Brain pericyte (primary cell): ENCODE measurements around the gene PDE4D.
A peak's percentile ranks its signal among the peaks of the same experiment; 100 is the strongest.

Source experiments
- DNase-seq: peaks from one replicate; pipeline ENCODE4 v3.0.0-alpha.2; 2012; ENCODE audit warnings: low read depth, low spot score

PDE4D gene

DNA sequence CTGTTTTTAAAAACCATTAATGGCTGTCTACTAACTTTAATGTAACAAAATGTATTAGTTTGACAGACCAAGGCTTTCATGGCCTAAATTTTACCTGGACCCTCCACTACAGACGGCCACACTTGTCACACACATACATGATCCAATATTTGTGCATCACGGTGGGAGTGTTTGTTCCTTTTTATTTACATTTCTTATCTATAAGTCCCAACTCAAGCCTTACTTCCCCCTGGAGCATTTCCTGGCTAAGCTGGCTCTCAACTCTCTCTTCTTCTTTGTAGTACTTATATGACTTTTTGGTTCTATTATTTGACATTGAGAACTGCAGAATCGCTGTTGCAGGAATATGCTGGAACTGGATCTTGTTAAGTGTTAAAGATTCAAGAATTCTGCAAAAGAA lies 776.2 kb downstream of the PDE4D start:
- no peak for DNase-seq

DNA sequence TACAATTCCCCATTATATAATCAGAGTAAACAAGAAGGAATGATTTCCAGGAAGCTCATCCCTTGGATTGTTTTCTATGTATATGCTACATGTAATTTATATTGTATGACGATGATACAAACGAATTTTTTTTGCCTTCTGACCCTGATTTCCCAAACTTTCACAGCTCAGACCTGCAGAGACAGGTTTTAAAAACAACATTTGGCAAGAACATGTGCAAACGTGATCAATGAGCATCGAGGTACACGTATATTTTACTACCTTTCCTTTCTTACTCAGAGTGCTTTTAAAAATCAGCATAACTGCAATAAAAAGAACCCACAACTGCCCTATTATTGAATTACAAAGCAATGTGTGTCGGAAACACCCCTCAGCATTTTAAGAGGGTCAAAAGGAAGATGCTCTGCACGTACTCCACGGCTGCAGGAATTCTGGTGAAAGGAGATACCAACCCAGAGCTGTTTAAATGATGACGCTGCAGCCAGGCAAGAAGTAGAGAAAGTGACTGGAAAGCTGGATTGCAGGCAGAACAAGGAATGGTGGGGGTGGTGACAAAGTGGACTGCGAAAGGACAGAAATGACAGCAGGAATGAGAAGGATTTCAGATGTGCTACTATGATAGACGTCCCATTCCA lies 777.2 kb downstream of the PDE4D start:
- DNase-seq: no peak

DNA sequence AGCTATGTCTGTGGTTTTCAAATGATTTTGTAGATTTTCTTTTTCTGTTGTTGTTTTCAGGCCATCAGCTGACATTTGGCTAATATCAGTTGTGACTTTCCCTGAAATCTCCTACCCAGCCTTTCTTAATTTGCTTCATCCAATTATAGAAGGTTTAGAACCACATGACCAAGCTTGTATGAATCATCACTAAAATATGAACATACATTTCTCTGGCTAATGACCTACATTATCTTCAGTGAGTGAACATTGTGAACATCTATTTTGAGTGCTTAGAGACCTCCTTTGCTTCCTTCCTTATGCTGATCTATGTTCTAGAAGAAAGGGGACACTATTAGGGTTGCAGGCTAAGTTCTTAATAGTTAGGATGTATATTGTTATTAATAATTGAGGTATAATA lies 778.2 kb downstream of the PDE4D start:
- no peak for DNase-seq

DNA sequence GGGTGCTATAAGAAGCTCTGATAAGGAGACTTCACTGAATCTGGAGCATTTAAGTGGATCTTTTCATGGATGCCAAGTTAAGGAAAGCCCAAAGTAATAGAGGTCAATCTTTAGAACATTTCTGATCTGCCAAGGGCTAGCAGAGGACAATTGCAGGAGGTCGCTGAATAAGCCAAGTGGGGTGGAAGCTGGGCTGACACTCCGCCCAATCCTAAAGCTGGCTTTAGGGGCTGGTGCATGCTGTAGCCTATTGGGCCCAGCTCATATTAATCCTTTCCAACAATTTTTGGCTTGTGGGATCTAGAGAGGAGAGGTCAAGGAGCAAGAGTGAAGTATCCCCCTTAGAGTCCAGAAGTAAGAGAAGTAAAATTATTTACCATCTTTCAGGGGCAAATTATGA lies 784.1 kb downstream of the PDE4D start:
- DNase-seq: no peak

DNA sequence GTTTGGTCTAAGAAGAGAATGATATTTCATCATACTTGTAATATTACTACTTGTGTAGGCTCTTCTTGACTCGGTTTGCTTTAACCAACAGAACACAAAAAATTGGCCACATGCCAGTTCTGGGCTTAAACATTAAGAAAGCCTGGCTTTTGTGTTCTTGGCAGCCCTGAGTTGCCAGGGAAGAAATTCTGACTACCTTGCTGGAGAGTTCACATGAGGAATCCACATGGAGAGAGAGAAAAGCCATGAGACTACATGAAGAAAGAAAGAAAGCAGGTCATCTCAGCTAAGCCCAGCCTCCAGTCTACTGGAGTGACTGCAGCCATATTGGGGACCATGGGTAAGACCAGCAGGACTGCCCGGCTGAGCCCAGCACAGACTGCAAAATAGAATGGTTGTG lies 785.8 kb downstream of the PDE4D start:
- DNase-seq: no peak

DNA sequence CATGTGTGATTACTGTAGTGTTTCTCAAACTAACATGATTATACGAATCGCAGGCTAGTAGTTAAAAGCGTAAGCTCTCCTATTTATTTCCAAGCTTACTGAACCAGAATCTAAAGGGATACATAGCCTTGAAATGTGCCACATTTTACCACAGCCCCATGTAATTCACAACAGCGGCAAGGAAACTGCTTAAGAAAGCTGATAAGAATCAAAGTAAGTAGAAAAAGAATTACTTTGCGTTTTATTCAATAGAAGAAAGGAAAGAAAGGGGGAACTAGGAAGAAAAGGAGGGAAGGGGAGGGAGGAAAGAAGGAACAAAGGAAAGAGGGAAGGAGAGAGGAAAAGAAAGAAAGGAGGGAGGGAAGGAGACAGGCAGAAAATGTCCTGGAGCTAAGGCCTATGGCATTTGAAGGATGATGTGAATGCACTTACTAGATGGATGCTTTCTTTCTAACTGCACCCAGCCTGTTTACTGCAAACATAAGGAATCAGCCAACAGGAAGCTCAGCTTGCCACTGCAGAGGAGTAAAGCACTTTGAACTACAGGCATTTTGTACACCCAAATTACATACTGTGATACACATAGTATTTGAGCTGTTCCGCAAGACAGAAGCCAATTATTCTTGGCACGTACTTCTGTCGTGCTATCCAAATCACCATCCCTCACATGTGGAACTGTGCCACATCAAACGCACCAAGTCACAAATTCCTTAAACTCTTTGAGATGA lies 789.0 kb downstream of the PDE4D start:
- no peak for DNase-seq

DNA sequence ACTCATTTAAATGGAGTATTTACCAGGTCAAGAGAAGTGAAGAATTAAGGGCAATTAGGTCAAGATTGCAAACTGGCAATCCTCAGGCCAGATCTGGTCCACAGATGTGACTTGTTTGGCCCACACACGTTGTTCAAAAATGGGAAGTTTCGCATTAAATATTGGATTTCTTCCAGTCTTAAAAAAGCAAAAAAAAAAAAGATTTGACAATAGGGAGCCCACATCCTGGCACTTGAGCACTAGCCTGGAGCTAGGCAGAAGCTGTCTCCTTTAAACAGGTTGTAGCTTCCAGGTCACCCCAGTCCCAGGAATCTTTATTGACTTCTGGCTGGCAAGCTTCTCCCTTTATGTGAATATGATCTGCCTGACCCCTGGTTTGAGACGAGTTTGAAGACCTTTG lies 790.2 kb downstream of the PDE4D start:
- DNase-seq: no peak

DNA sequence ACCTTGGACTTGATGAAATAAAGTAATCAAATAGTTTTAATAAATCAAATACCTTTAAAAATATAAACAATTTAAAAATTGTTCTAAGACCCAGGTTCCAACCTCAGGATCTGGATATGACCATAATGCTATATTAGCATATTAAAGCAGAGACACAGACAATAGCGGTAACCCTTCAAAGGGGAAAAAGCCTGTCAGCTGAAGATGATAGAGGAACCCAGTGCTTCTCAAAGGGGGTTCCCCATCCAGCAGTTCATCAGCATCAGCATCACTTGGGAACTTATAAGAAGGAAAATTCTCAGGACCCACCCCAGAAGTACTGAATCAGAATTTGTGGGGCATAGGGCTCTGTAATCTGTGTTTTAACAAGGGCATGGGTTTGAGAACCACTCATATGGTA lies 791.1 kb downstream of the PDE4D start:
- DNase-seq: no peak

DNA sequence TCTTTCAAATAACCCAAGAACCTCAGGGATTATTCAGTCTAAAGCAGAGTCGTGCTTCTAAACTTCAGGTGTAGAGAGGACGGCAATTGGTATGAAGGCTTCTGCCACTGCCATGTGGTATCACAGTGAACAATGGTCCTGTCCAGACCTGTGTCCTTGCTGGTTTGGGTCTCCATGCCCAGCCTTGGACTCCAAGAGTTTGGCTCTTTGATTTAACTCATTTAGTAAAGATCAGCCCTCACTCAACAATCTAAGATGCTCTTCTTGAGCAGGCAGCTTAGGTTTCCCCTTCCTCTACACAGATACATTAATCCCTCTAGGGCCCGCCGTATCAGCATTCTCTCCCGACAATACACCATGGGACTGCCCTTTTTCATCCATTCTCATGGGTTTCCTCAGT lies 792.7 kb downstream of the PDE4D start:
- no peak for DNase-seq

DNA sequence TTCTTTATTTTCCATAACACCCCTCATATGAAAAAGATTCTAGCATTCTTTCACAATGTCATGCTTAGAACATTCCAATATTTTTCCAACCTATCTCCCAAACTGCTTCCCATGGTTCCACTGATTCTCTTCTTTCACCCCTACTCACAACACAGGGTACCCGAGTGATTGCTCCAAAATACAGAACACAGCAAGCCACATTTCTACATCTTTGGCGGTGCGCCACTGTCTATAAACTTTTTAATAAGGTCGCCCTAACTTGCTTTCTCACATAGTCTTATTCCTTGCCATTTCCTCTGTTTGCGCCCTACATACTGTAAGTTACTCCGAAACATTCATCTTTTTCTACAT lies 793.6 kb downstream of the PDE4D start:
- no peak for DNase-seq

DNA sequence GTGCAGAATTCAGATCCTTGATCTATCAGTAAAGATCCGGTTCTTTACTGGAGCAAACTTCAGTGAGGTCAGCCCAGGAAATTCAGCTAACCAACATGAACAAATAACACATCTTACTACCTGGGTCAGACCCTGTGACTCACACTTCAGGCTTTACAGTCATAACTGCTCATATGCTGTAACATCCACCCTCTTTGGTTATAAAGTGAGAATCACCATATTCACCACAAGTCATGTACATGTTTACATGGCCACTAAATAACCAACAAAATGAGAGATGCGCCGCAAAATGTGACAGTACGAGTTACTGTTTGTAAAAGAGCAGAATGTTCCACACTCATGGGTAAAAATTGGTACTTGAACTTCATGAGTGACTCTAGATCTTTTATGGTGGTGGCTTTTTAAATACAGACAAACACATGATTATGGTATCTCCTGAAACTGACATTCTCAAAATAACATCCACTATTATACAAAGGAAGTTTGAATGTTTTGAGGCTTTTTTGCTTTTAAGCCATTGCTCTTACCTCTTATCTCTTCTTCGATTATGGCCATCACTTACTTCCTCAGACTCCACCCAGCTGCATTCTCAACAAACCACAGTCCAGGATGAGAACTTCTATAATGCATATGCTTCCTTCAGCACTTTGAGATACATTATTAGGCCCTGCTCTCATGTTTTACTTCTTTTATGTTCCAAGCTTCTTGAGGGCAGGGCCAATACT lies 794.1 kb downstream of the PDE4D start:
- DNase-seq: peak; percentile 18

DNA sequence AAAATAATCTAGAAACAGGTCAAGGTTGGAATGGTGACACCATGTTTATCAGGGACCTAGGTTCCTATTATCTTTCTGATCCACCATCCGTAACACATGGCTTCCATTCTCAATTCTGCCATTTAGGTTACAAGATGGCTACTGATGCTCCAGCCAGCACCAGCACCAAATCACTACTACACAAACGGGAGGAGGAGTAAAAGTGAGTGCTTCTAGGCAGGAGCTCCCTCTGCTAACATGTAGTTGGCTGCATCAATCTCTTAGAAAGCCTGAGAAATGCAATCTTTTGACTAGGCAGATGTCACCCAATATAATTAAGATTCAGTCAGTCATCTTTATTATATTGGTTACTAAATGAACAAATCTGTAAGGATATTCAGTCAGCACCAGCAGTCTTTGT lies 794.8 kb downstream of the PDE4D start:
- no peak for DNase-seq

DNA sequence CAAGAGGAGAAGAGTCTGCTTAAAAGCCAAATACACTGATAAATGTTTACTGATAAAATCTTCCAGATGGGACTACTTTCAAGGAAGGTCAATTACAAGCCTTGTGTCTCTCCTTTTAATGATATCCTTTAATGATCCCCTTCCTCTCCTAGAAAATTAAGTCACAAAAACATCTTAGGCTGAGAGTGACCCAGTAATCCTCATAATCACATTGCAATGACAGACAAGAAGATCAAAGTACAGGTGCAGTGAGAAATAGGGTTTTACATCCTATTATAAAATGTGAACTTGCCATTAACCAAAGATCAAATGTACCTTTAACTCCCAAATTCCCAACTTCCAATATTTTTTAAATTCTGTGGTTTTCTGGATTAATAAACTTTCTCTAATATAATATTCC lies 795.8 kb downstream of the PDE4D start:
- DNase-seq: no peak

DNA sequence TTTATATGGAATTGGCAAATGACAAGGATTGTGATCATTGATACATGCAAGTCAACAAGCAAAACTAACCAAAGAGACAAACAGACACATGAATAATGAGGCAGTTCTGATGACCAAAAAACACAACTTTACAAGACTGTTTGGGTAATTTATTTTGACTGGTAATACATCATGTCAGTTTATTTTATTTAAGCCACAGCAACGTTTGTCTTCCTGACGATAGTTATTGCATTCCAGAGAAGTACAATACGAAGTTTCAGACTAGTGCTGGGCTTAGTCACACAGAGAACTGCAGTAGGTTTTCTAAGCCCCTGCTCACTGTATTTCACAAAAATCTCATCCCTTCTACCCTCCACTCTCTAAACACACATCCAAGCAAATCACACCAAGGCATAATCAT lies 796.4 kb downstream of the PDE4D start:
- no peak for DNase-seq

DNA sequence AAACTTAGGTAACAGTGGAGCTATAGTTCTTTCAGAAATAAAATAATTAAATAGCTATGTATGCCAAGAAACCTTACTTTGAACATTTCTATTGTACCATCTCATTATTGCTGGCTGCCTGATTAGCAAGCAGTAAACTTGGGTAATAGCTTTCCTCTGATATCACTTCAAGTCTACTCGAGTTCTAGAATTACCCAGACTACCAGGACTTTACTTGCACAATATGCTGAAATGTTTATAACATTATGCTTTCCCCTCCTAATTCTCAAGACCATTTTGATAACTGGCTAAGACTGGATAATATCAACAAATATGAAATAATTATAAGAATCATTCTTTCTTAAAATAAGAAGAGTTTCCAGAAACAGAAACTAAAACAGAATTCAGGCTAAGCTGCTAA lies 798.0 kb downstream of the PDE4D start:
- no peak for DNase-seq

DNA sequence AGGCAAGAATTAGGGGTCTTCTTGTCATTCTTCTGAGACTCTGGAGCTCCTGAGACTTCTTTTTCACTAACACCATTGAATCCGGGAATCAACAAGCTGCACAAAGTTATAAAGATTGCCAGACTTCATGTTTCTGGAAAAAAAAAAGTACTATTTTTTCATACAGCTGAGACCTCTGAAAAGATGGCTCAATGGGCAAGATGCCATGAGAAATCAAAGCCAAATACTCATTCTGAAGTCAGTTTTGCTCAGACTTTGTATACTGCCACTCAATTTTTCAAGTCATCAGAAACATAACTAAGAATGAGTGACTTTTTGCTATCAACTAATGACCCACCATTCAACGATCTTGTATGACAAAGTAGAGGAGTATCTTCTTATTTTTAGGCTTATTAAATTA lies 798.7 kb downstream of the PDE4D start:
- no peak for DNase-seq

DNA sequence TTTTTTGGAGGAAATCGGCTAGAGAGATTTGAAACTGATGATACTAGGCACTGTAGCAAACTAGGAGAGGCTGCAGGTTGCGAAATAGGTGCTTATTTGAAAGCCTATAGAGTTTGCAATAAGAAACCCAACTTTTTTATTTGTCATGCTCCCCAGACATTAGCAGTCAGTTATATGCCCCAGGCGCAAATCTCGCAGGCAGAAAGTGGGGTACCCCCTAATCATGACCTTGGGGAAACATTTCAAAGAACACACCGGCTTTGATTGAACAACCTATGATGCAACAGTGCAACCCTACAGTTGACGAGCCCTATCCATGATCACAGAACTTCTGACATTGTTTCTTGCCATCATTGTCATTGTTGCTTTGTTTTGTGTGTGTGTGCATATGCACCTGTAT lies 800.2 kb downstream of the PDE4D start:
- DNase-seq: no peak

DNA sequence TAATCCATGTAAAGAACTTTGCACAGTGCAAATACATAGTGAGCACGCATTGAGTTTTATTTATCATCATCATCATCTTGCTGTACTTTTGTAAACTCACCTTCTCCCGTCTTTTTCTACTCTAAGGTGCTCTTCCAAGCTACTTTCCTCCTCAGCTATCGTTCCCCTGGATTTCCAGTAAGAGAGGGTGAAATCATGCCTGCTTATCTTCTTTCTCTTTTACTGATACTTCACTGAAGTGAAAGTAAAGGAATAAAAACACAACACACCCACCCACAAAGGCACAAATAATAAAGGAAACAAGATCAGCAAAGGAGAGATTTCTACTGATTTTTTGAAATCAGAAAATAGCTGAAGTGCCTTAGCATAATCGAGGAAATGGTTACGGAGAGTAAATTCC lies 800.8 kb downstream of the PDE4D start:
- DNase-seq: no peak

DNA sequence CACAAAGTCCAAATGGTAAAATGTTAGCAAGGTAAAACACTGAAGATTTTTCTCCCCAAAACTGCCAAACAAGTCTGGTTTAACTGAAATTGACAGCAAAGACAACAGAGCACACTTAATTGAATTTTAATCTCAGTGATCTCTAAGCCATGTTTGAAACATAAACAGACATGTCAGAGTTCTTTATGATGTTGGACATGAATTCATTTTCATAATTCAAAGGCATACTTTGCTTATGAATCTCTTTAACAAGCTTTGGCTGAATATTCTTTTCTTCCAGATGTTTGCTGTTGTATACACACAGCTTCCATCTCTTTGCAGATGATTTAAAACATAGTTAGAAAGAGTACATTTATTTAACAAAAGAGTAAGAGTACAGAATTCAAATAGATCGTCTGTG lies 801.6 kb downstream of the PDE4D start:
- DNase-seq: no peak

DNA sequence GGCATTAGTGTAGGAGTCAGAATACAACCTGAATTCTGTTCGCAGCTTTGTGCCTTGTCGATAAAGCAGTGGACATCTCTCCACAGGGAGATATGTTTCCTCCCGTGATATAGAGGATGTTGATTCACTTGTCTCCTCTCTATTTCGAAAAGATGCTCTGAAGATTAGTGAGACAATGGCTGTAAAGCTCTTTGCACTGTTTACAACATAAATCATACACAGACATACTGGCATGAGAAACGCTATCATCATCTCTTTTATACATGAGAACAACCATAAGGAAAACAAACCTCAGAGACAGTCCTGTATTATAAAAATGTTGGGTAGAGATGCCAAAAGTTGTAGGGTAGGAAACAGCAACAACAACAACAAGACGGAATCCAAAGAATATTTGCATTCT lies 803.2 kb downstream of the PDE4D start:
- no peak for DNase-seq

DNA sequence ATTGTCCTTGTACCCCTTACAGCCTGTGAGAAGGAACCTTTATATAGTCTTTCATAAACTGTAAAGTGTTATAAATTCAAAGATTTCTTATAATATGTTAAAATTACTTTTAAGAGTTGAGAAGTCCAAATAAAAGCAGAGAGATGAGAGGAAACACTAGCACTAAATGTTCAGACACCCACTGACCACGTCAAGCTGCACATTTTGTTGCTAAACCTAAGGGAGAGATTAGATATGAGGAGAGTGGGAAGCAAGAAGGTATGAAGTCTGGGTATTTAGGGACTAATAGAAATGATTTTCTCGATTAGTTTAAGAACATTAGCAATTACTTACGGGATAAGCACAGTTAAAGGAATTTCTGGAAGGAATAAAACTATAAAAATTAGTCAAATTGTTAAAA lies 803.8 kb downstream of the PDE4D start:
- DNase-seq: no peak

DNA sequence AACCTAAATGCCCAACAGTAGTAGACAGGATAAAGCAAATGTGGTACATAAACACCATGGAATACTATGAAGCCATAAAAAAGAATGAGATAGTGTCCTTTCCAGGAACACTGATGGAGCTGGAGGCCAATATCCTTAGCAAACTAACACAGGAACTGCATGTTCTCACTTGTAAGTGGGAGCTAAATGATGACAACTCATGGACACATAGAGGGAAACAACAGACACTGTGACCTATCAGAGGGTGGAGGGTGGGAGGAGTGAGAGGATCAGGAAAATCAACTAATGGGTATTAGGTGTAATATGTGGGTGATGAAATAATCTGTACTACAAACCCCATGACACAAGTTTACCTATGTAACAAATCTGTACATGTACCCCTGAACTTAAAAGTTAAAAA lies 805.0 kb downstream of the PDE4D start:
- no peak for DNase-seq

DNA sequence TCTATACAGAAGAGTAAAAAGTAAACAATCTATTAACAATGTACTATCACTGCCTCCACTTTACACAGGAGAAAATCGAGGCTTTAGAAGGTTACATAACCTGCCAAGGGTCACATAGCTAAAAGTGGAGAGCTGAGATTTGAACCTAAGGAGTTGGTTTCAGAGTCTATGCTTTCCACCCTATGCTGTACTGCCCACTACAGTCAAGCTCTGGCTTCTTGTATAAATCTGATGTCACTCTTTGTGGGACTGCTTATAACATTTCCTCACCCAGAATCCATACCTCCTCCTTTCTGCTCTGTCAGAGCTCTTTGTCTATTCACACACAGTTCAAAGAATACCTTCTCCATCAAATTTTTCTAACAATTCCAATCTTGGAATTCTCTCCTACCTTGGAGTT lies 807.5 kb downstream of the PDE4D start:
- no peak for DNase-seq
